OCI-LY7 (cell line): ENCODE measurements around the gene KXD1. TPM values are rescaled to one million over a fixed set of nuclear protein-coding genes. Genes with fewer than 3 reads are reported as not detected.

Experiments used
- BruUV-seq: library from RNA; stranded (reverse); fragments of 400-500 nt; replicated peaks from 2 replicates; lab custom pipeline; 2021; lab: Mats Ljungman, UMichigan
- CTCF ChIA-PET: fragments of 300-600 bp; sonication (Branson Sonifier 250); formaldehyde crosslinking; loops from one replicate; lab custom pipeline; 2022; ENCODE audit warnings: antibody characterized with exemption; ENCODE audit not compliant: unreplicated experiment; lab: Charles Lee
- POLR2A ChIA-PET: fragments of 300-600 bp; sonication (Branson Sonifier 250); formaldehyde crosslinking; loops from one replicate; lab custom pipeline; 2022; ENCODE audit warnings: antibody characterized with exemption; lab: Charles Lee
- DNase-seq: peaks from one replicate; pipeline ENCODE4 v3.0.0-alpha.2; 2015; ENCODE audit warnings: low spot score
- H2AFZ ChIP-seq: fragments of 200-600 bp; sonication (generic), shearing (Covaris generic); 2 replicates; pipeline ENCODE4 v1.6.1; 2014; ENCODE audit warnings: mild to moderate bottlenecking, antibody characterized with exemption, low read length, moderate library complexity
- H3K27ac ChIP-seq: fragments of 200-600 bp; sonication (generic); 2 replicates; pipeline ENCODE4 v1.5.1; 2014; ENCODE audit warnings: mixed run types, low read depth, mild to moderate bottlenecking, moderate library complexity, low read length, inconsistent platforms; ENCODE audit not compliant: poor library complexity, severe bottlenecking
- H3K36me3 ChIP-seq: fragments of 200-600 bp; sonication (generic); 2 replicates; pipeline ENCODE4 v1.6.1; 2014; ENCODE audit warnings: mild to moderate bottlenecking, antibody characterized with exemption, low read length, moderate library complexity, mixed read lengths; ENCODE audit not compliant: insufficient read depth
- H3K4me1 ChIP-seq: fragments of 200-600 bp; sonication (generic); 2 replicates; pipeline ENCODE4 v1.5.1; 2014; ENCODE audit warnings: mild to moderate bottlenecking, low read length; ENCODE audit not compliant: insufficient read depth, poor library complexity, severe bottlenecking
- H3K4me2 ChIP-seq: fragments of 200-600 bp; sonication (generic); 2 replicates; pipeline ENCODE4 v1.6.1; 2014; ENCODE audit warnings: mild to moderate bottlenecking, low read length
- H3K4me3 ChIP-seq: fragments of 200-600 bp; sonication (generic); 2 replicates; pipeline ENCODE4 v1.5.1; 2014; ENCODE audit warnings: mild to moderate bottlenecking, low read depth, low read length; ENCODE audit not compliant: poor library complexity, severe bottlenecking
- H3K79me2 ChIP-seq: fragments of 200-600 bp; sonication (generic); 2 replicates; pipeline ENCODE4 v1.6.1; 2016; ENCODE audit warnings: low read depth, mild to moderate bottlenecking, low read length, moderate library complexity, mixed read lengths; ENCODE audit not compliant: insufficient read depth
- H3K9me2 ChIP-seq: fragments of 200-600 bp; sonication (generic); 2 replicates; pipeline ENCODE4 v1.6.1; 2016; ENCODE audit warnings: mild to moderate bottlenecking, low read length, mixed read lengths; ENCODE audit not compliant: insufficient read depth
- H3K9me3 ChIP-seq: fragments of 200-600 bp; sonication (generic); 2 replicates; pipeline ENCODE4 v1.6.1; 2014; ENCODE audit warnings: mild to moderate bottlenecking, mixed run types, low read length, mixed read lengths
- H4K20me1 ChIP-seq: fragments of 200-600 bp; sonication (generic); 2 replicates; pipeline ENCODE4 v1.6.1; 2014; ENCODE audit warnings: mild to moderate bottlenecking, antibody characterized with exemption, low read length, moderate library complexity, mixed read lengths; ENCODE audit not compliant: insufficient read depth
- EZH2phosphoT487 ChIP-seq: fragments of 200-600 bp; sonication (generic); IDR thresholded peaks from 2 replicates; pipeline ENCODE4 v1.6.1; 2018; ENCODE audit warnings: low read depth, borderline replicate concordance, mild to moderate bottlenecking, mixed run types, antibody characterized with exemption, low read length, moderate library complexity, mixed read lengths
- intact Hi-C: fragments of 100-400 bp; cut with micrococcal nuclease; formaldehyde crosslinking; loops from one replicate; pipeline ENCODE4 v1.10.0; 2022; ENCODE audit not compliant: unreplicated experiment
- total RNA-seq, 2 experiments: library from RNA; depleted of rRNA in 1 of 2; stranded (reverse); fragments of >200 nt in 1 of 2; shearing (Covaris generic) in 1 of 2; gene quantifications; 2 replicates each; pipeline ENCODE4 v1.2.3, GENCODE V29; 2014 to 2022
- TF ChIP-seq, protein P1 (sequence below): fragments of 200-600 bp; sonication (generic); conservative IDR thresholded peaks from 2 replicates; pipeline ENCODE4 v1.5.1; 2014; ENCODE audit warnings: mild to moderate bottlenecking, antibody characterized with exemption, low read length, moderate library complexity, mixed read lengths

Gene KXD1
- total RNA-seq, 2 experiments from 2014 or later = 96.7 to 99.8 TPM

GRCh38 chr19:18618236-18618635 is 60.6 kb downstream of the KXD1 start:
- Histone ChIP-seq H3K9me3 (no peaks in the 10 kb centered on the region), H3K4me2 (no peak overlapping the region), H3K4me3 (no peak overlapping the region), H3K36me3 (no peaks in the 10 kb centered on the region), H3K9me2 (no peaks in the 10 kb centered on the region), H3K79me2 (no peaks in the 10 kb centered on the region), H3K27ac (no peak overlapping the region), H2AFZ (no peak overlapping the region), H4K20me1 (no peaks in the 10 kb centered on the region), H3K4me1 (peaks cover 26% of the 10 kb centered on the region)
- DNase-seq = no peak
- POLR2A ChIA-PET = no interaction called here
- intact Hi-C loops = no loop called here
- no TSS peak for BruUV-seq
- TF ChIP-seq EZH2phosphoT487 = no peak
- TF ChIP-seq, protein P1, sequence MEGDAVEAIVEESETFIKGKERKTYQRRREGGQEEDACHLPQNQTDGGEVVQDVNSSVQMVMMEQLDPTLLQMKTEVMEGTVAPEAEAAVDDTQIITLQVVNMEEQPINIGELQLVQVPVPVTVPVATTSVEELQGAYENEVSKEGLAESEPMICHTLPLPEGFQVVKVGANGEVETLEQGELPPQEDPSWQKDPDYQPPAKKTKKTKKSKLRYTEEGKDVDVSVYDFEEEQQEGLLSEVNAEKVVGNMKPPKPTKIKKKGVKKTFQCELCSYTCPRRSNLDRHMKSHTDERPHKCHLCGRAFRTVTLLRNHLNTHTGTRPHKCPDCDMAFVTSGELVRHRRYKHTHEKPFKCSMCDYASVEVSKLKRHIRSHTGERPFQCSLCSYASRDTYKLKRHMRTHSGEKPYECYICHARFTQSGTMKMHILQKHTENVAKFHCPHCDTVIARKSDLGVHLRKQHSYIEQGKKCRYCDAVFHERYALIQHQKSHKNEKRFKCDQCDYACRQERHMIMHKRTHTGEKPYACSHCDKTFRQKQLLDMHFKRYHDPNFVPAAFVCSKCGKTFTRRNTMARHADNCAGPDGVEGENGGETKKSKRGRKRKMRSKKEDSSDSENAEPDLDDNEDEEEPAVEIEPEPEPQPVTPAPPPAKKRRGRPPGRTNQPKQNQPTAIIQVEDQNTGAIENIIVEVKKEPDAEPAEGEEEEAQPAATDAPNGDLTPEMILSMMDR = no peak
- CTCF ChIA-PET = no interaction called here

Other genes with a start within 250 kb of the KXD1 start
- 451 and 482 TPM in 2 replicates for gene LSM4, start 234.8 kb upstream of the KXD1 start, total RNA-seq (2014; rRNA removed; shearing (Covaris generic))
- 232 and 252 TPM in 2 replicates for gene LSM4, start 234.8 kb upstream of the KXD1 start, total RNA-seq (2022)
- gene PGPEP1, start 217.3 kb upstream of the KXD1 start, total RNA-seq (2014; rRNA removed; shearing (Covaris generic)) = 15.2 and 18.9 TPM in 2 replicates
- gene PGPEP1, start 217.3 kb upstream of the KXD1 start, total RNA-seq (2022) = 44.1 and 54.5 TPM in 2 replicates
- gene GDF15, start 171.7 kb upstream of the KXD1 start, total RNA-seq (2014; rRNA removed; shearing (Covaris generic)) = 0.80 TPM in 1 of 2 replicates, not detected in the other
- not detected in 2 replicates for gene GDF15, start 171.7 kb upstream of the KXD1 start, total RNA-seq (2022)
- 0.49 and 0.98 TPM in 2 replicates for gene LRRC25, start 160.2 kb upstream of the KXD1 start, total RNA-seq (2014; rRNA removed; shearing (Covaris generic))
- 3.2 and 4.1 TPM in 2 replicates for gene LRRC25, start 160.2 kb upstream of the KXD1 start, total RNA-seq (2022)
- gene SSBP4, start 138.5 kb upstream of the KXD1 start, total RNA-seq (2014; rRNA removed; shearing (Covaris generic)) = 54.8 and 92.9 TPM in 2 replicates
- gene SSBP4, start 138.5 kb upstream of the KXD1 start, total RNA-seq (2022) = 97.5 and 117 TPM in 2 replicates
- 0.72 and 1.8 TPM in 2 replicates for gene ISYNA1, start 119.7 kb upstream of the KXD1 start, total RNA-seq (2014; rRNA removed; shearing (Covaris generic))
- 8.9 and 10.9 TPM in 2 replicates for gene ISYNA1, start 119.7 kb upstream of the KXD1 start, total RNA-seq (2022)
- 14.4 and 18.7 TPM in 2 replicates for gene ELL, start 35.8 kb upstream of the KXD1 start, total RNA-seq (2014; rRNA removed; shearing (Covaris generic))
- gene ELL, start 35.8 kb upstream of the KXD1 start, total RNA-seq (2022) = 24.6 and 26.5 TPM in 2 replicates
- 159 and 200 TPM in 2 replicates for gene FKBP8, start 14.3 kb upstream of the KXD1 start, total RNA-seq (2014; rRNA removed; shearing (Covaris generic))
- 189 and 201 TPM in 2 replicates for gene FKBP8, start 14.3 kb upstream of the KXD1 start, total RNA-seq (2022)
- 1,188 and 1,580 TPM in 2 replicates for gene UBA52, start 14.0 kb downstream of the KXD1 start, total RNA-seq (2014; rRNA removed; shearing (Covaris generic))
- 1,496 and 1,653 TPM in 2 replicates for gene UBA52, start 14.0 kb downstream of the KXD1 start, total RNA-seq (2022)
- 122 and 126 TPM in 2 replicates for gene REX1BD, start 30.9 kb downstream of the KXD1 start, total RNA-seq (2014; rRNA removed; shearing (Covaris generic))
- 84.6 and 88.8 TPM in 2 replicates for gene REX1BD, start 30.9 kb downstream of the KXD1 start, total RNA-seq (2022)
- 0.82 TPM in 1 of 2 replicates, not detected in the other for gene CRLF1, start 48.9 kb downstream of the KXD1 start, total RNA-seq (2014; rRNA removed; shearing (Covaris generic))
- gene CRLF1, start 48.9 kb downstream of the KXD1 start, total RNA-seq (2022) = 1.3 and 1.5 TPM in 2 replicates
- 0.33 and 1.0 TPM in 2 replicates for gene TMEM59L, start 55.0 kb downstream of the KXD1 start, total RNA-seq (2014; rRNA removed; shearing (Covaris generic))
- gene TMEM59L, start 55.0 kb downstream of the KXD1 start, total RNA-seq (2022) = 0.84 and 0.89 TPM in 2 replicates
- gene KLHL26, start 79.2 kb downstream of the KXD1 start, total RNA-seq (2014; rRNA removed; shearing (Covaris generic)) = 0.75 and 1.0 TPM in 2 replicates
- 7.9 and 8.9 TPM in 2 replicates for gene KLHL26, start 79.2 kb downstream of the KXD1 start, total RNA-seq (2022)
- gene CRTC1, start 125.8 kb downstream of the KXD1 start, total RNA-seq (2014; rRNA removed; shearing (Covaris generic)) = 3.4 and 4.1 TPM in 2 replicates
- 10.0 and 10.3 TPM in 2 replicates for gene CRTC1, start 125.8 kb downstream of the KXD1 start, total RNA-seq (2022)
- gene COMP, start 233.4 kb downstream of the KXD1 start, total RNA-seq (2014; rRNA removed; shearing (Covaris generic)) = not detected in 2 replicates
- not detected in 2 replicates for gene COMP, start 233.4 kb downstream of the KXD1 start, total RNA-seq (2022)